Endodermal cell (in vitro differentiated cells): ENCODE measurements around the gene TBCEL. TPM values are rescaled to one million over a fixed set of nuclear protein-coding genes. Genes with fewer than 3 reads are reported as not detected.

Source experiments
- DNase-seq: peaks from one replicate; pipeline ENCODE4 v3.0.0-alpha.2; 2017
- H3K27ac ChIP-seq: 2 replicates; pipeline ENCODE4 v1.5.1; 2013; ENCODE audit warnings: mild to moderate bottlenecking, low read depth, low read length, moderate library complexity
- H3K27me3 ChIP-seq: 2 replicates; pipeline ENCODE4 v1.6.1; 2013; ENCODE audit warnings: mild to moderate bottlenecking, low read length, moderate library complexity; ENCODE audit not compliant: insufficient read depth, control insufficient read depth, poor library complexity, severe bottlenecking
- H3K36me3 ChIP-seq: 2 replicates; pipeline ENCODE4 v1.7.0; 2013; ENCODE audit warnings: mild to moderate bottlenecking, low read length, moderate library complexity; ENCODE audit not compliant: control insufficient read depth, insufficient read depth
- H3K4me1 ChIP-seq: one replicate; pipeline ENCODE4 v1.7.0; 2013; ENCODE audit warnings: low read length; ENCODE audit not compliant: control insufficient read depth, insufficient read depth
- H3K4me3 ChIP-seq: 2 replicates; pipeline ENCODE4 v1.5.1; 2013; ENCODE audit warnings: mild to moderate bottlenecking, low read length, moderate library complexity
- H3K9ac ChIP-seq: 2 replicates; pipeline ENCODE4 v1.6.1; 2013; ENCODE audit warnings: mild to moderate bottlenecking, low read length, moderate library complexity; ENCODE audit not compliant: poor library complexity, severe bottlenecking; ENCODE audit errors: extremely low read depth
- H3K9me3 ChIP-seq: 2 replicates; pipeline ENCODE4 v1.6.1; 2013; ENCODE audit warnings: mild to moderate bottlenecking, low read length, moderate library complexity; ENCODE audit not compliant: control insufficient read depth
- H3K27ac Mint-ChIP-seq: 2 replicates; pipeline ENCODE4 v1.8.0; 2020; ENCODE audit warnings: mixed read lengths
- H3K27me3 Mint-ChIP-seq: 2 replicates; pipeline ENCODE4 v1.8.0; 2021; ENCODE audit warnings: mild to moderate bottlenecking, mixed read lengths; ENCODE audit not compliant: insufficient read depth
- H3K36me3 Mint-ChIP-seq: 2 replicates; pipeline ENCODE4 v1.8.0; 2020; ENCODE audit warnings: low read depth, mixed read lengths
- H3K4me1 Mint-ChIP-seq: 2 replicates; pipeline ENCODE4 v1.8.0; 2020; ENCODE audit warnings: mixed read lengths
- H3K4me3 Mint-ChIP-seq: 2 replicates; pipeline ENCODE4 v1.8.0; 2020; ENCODE audit warnings: mild to moderate bottlenecking, moderate library complexity, mixed read lengths
- H3K9me3 Mint-ChIP-seq: 2 replicates; pipeline ENCODE4 v1.8.0; 2020; ENCODE audit warnings: mild to moderate bottlenecking, mixed read lengths
- WGBS, 2 experiments: methylation state at CpG; one replicate each; pipeline versions ENCODE4 v1.1.5 to v1.1.7; 2013; ENCODE audit warnings: missing lambda C conversion rate in 2 of 2, mixed read lengths in 1 of 2; ENCODE audit not compliant: insufficient coverage in 1 of 2, insufficient read length in 1 of 2; 5-methylcytosine and 5-hydroxymethylcytosine counted together
- total RNA-seq, 2 donors: library from RNA; stranded (reverse); fragmentation: NEBNext Ultra II Directional in 1 of 2; extraction: Animal tissue kit (Norgen Biotek cat#: 25700) in 1 of 2; gene quantifications; 2 replicates in 1 of 2; 3 replicates in 1 of 2; pipeline ENCODE4 v1.2.1, GENCODE V29; 2021
- TF ChIP-seq, protein P1 (sequence below): fragments of 200-600 bp; sonication (generic); conservative IDR thresholded peaks from 2 replicates; pipeline ENCODE4 v1.5.0; 2021; ENCODE audit warnings: antibody characterized with exemption, mild to moderate bottlenecking

TBCEL gene
- total RNA-seq, 2 donors from 2014 or later, result 23.5 to 26.1 TPM

DNA sequence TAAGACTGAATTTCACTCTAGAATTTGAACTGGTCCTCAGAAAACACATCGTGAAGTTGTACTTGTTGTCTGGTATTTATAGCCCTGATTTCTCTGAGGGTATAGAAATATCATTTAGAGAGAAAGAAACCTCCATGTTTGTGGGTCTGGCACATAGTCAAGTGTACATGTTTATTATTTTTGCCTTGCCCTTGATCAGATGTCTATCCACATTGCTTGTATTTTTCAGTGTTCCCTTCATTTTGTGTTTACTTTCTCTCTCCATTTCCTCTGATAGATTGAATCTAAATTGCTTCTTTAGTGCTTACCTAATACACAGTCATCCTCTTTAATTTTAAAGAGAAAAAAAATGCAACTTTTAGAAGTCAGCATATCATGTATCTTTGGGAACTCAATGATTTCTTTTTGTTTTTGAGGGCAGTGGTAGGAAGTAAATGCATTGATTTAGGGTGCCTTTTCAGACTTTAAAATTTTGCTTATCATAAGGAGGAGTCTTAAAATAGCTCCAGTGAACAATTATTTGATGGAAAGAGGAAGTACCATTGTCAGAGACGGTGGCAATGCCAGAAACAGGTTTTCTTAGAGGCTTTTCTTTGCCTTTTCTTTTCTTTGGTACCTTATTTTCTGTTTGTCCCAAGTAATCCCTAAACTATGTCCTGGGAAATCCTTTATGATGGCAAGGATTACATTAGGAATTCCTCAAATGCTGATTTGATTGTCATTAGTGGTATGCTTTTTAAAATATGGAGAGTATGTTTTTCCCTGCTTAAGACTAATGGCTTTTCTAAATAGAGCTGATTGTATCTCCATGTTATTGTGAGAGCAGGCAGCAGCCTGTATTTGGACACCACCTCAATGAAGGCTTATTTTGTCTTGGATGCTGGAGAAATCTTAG is 47.3 kb downstream of the TBCEL start:
- DNase-seq, result no peak
- Mint-ChIP-seq H3K9me3 (peaks cover 6% of the 10 kb centered on the region), H3K4me3 (no peak overlapping the region), H3K27ac (peak overlapping the region; percentile 31), H3K36me3 (peaks cover 46% of the 10 kb centered on the region), H3K27me3 (no peaks in the 10 kb centered on the region), H3K4me1 (no peaks in the 10 kb centered on the region)
- Histone ChIP-seq H3K27ac (peak overlapping the region; percentile 99), H3K9me3 (peaks cover 4% of the 10 kb centered on the region), H3K36me3 (peaks cover 46% of the 10 kb centered on the region), H3K4me3 (no peak overlapping the region), H3K27me3 (no peaks in the 10 kb centered on the region), H3K4me1 (no peaks in the 10 kb centered on the region), H3K9ac (no peak overlapping the region)
- TF ChIP-seq, protein P1, sequence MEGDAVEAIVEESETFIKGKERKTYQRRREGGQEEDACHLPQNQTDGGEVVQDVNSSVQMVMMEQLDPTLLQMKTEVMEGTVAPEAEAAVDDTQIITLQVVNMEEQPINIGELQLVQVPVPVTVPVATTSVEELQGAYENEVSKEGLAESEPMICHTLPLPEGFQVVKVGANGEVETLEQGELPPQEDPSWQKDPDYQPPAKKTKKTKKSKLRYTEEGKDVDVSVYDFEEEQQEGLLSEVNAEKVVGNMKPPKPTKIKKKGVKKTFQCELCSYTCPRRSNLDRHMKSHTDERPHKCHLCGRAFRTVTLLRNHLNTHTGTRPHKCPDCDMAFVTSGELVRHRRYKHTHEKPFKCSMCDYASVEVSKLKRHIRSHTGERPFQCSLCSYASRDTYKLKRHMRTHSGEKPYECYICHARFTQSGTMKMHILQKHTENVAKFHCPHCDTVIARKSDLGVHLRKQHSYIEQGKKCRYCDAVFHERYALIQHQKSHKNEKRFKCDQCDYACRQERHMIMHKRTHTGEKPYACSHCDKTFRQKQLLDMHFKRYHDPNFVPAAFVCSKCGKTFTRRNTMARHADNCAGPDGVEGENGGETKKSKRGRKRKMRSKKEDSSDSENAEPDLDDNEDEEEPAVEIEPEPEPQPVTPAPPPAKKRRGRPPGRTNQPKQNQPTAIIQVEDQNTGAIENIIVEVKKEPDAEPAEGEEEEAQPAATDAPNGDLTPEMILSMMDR, result no peak
- WGBS, 2 experiments, result 71 to 89% methylated on average over 2 of the region's 2 CpGs

DNA sequence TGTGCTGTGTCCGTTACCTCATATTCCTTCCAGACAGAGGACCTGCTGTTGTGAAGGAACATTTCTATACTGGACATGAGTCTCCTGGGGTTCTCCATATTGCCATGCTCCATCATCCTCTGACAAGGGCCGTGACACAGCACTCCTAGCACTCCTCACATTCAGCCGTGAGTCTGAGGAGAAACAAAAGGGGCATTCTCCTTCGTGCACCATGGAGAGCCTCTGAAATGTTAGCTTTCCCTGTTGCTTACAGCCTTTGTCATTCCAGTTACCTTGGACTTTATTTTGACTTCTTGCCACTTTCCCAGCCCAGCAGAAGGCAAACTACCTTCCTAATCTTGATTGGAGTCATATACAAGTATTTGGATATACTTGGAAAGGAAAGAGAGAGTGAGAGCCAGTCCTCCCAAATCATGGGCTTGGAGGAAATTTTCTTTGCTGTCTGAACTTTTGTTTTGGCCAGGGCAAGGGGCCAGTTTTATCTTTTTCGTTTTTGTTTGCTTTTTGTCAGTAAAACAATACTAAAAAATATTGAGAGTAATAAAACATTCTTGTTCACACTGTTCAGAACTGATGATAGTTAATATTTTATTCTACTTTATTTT is 48.0 kb downstream of the TBCEL start:
- H3K9ac ChIP-seq, result no peak overlapping the region
- Mint-ChIP-seq H3K27me3 (no peaks in the 10 kb centered on the region), H3K4me1 (no peaks in the 10 kb centered on the region), H3K36me3 (peaks cover 46% of the 10 kb centered on the region), H3K4me3 (no peak overlapping the region), H3K9me3 (peaks cover 6% of the 10 kb centered on the region), H3K27ac (peak overlapping the region; percentile 31)
- H3K27ac ChIP-seq, result peak overlapping the region; percentile 99
- H3K36me3 ChIP-seq, result peaks cover 43% of the 10 kb centered on the region
- H3K27me3 ChIP-seq, result no peaks in the 10 kb centered on the region
- 10 to 70% methylated on average over 2 to 4 of the region's 5 CpGs for WGBS, 2 experiments
- TF ChIP-seq, protein P1, result no peak
- peak; percentile 43 for DNase-seq
- no peaks in the 10 kb centered on the region for H3K4me1 ChIP-seq
- no peak overlapping the region for H3K4me3 ChIP-seq
- peaks cover 4% of the 10 kb centered on the region for H3K9me3 ChIP-seq

DNA sequence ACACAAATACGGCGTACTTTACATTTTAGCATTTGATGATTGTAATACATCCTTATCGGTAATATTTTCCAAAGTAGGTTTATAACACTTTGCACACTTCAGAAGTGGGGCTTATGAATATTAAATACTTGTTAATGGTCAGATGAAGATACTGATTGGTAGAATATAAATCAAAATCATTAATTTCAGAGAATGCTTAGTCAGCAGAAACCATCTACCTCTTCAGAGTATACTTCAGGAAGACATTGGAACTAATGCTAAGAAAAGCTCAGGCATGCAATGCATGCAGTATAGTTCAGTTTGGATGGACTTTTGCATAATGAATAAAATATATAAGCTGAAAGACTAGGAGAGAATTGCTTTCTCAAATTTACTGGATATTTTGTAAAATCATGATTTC is 57.4 kb downstream of the TBCEL start:
- 97% methylated on average over 3 of the region's 3 CpGs; no CpG with 5 or more reads in 1 of the 2 experiments for WGBS, 2 experiments
- H3K9me3 Mint-ChIP-seq, result no peaks in the 10 kb centered on the region

More for the DNA sequence above, 57.4 kb downstream of the TBCEL start:
- no peaks in the 10 kb centered on the region for H3K4me1 Mint-ChIP-seq
- Histone ChIP-seq H3K9me3 (no peaks in the 10 kb centered on the region), H3K27ac (no peak overlapping the region), H3K27me3 (no peaks in the 10 kb centered on the region), H3K4me3 (no peak overlapping the region), H3K9ac (no peak overlapping the region), H3K36me3 (peaks cover 34% of the 10 kb centered on the region), H3K4me1 (no peaks in the 10 kb centered on the region)
- H3K36me3 Mint-ChIP-seq, result peaks cover 26% of the 10 kb centered on the region
- DNase-seq, result no peak
- H3K27ac Mint-ChIP-seq, result no peak overlapping the region
- TF ChIP-seq, protein P1, result no peak
- no peak overlapping the region for H3K4me3 Mint-ChIP-seq
- no peaks in the 10 kb centered on the region for H3K27me3 Mint-ChIP-seq
